Astrocyte of the cerebellum (primary cell): ENCODE results near the gene THEMIS2.

ENCODE experiments used
- DNase-seq: peaks from one replicate; pipeline ENCODE4 v3.0.0-alpha.2; 2011; ENCODE audit warnings: low read depth
- H3K4me3 ChIP-seq: 2 replicates; pipeline ENCODE4 v1.5.1; 2011; ENCODE audit warnings: mild to moderate bottlenecking, low read depth, low read length, moderate library complexity
- in situ Hi-C: cut with HindIII; loops from 2 replicates; pipeline ENCODE4 v1.10.0; 2017; ENCODE audit warnings: low sequenced_read_pairs
- TF ChIP-seq, protein P1 (sequence below): IDR thresholded peaks from 2 replicates; pipeline ENCODE4 v1.5.1; 2012; ENCODE audit warnings: low read length, low read depth, moderate library complexity, mild to moderate bottlenecking; ENCODE audit errors: missing control alignments

THEMIS2 gene

GRCh38 chr1:27878787-27879335 lies 6.5 kb downstream of the THEMIS2 start:
- no peak for DNase-seq
- in situ Hi-C loops, result no loop called here

DNA sequence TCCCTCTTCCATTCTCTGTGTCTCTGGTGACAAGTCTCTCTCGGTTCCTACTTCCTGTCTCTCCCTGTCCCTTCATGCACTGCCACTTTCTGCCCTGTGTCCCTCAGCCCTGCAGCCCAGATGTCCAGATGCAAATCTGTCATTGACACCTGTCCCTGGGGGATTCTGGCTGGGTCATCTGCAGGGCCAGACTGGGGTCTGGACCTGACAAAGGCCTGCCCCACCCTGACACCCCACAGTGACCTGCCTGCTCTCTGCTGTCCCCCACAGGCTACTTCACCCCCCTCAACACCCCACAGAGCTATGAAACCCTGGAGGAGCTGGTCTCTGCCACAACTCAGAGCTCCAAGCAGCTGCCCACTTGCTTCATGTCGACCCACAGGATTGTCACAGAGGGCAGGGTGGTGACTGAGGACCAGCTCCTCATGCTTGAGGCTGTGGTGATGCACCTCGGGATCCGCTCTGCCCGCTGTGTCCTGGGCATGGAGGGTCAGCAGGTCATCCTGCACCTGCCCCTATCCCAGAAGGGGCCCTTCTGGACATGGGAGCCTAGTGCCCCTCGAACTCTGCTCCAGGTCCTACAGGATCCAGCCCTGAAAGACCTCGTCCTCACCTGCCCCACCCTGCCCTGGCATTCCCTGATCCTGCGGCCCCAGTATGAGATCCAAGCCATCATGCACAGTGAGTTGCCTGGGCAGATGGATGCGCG lies 7.2 kb downstream of the THEMIS2 start:
- no peak overlapping the region for H3K4me3 ChIP-seq
- TF ChIP-seq, protein P1, sequence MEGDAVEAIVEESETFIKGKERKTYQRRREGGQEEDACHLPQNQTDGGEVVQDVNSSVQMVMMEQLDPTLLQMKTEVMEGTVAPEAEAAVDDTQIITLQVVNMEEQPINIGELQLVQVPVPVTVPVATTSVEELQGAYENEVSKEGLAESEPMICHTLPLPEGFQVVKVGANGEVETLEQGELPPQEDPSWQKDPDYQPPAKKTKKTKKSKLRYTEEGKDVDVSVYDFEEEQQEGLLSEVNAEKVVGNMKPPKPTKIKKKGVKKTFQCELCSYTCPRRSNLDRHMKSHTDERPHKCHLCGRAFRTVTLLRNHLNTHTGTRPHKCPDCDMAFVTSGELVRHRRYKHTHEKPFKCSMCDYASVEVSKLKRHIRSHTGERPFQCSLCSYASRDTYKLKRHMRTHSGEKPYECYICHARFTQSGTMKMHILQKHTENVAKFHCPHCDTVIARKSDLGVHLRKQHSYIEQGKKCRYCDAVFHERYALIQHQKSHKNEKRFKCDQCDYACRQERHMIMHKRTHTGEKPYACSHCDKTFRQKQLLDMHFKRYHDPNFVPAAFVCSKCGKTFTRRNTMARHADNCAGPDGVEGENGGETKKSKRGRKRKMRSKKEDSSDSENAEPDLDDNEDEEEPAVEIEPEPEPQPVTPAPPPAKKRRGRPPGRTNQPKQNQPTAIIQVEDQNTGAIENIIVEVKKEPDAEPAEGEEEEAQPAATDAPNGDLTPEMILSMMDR, result no peak
- in situ Hi-C loops, result no loop called here
- DNase-seq, result no peak

More at GRCh38 chr1:27878787-27879335, 6.5 kb downstream of the THEMIS2 start:
- TF ChIP-seq, protein P1, result no peak
- H3K4me3 ChIP-seq, result no peak overlapping the region

DNA sequence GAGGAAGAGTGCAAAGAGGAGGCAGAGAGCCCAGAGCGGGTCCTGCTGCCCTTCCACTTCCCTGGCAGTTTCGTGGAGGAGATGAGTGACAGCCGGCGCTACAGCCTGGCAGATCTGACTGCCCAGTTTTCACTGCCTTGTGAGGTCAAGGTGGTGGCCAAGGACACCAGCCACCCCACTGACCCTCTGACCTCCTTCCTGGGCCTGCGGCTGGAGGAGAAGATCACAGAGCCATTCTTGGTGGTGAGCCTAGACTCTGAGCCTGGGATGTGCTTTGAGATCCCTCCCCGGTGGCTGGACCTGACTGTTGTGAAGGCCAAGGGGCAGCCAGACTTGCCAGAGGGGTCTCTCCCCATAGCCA lies 10.2 kb downstream of the THEMIS2 start:
- in situ Hi-C loops, result no loop called here
- DNase-seq, result no peak
- TF ChIP-seq, protein P1, result no peak
- H3K4me3 ChIP-seq, result no peak overlapping the region

- DNase-seq, result no peak
- no peak overlapping the region for H3K4me3 ChIP-seq
- TF ChIP-seq, protein P1, result no peak
- in situ Hi-C loops, result no loop called here
Measured at GRCh38 chr1:27883536-27883935, 11.2 kb downstream of the THEMIS2 start.

DNA sequence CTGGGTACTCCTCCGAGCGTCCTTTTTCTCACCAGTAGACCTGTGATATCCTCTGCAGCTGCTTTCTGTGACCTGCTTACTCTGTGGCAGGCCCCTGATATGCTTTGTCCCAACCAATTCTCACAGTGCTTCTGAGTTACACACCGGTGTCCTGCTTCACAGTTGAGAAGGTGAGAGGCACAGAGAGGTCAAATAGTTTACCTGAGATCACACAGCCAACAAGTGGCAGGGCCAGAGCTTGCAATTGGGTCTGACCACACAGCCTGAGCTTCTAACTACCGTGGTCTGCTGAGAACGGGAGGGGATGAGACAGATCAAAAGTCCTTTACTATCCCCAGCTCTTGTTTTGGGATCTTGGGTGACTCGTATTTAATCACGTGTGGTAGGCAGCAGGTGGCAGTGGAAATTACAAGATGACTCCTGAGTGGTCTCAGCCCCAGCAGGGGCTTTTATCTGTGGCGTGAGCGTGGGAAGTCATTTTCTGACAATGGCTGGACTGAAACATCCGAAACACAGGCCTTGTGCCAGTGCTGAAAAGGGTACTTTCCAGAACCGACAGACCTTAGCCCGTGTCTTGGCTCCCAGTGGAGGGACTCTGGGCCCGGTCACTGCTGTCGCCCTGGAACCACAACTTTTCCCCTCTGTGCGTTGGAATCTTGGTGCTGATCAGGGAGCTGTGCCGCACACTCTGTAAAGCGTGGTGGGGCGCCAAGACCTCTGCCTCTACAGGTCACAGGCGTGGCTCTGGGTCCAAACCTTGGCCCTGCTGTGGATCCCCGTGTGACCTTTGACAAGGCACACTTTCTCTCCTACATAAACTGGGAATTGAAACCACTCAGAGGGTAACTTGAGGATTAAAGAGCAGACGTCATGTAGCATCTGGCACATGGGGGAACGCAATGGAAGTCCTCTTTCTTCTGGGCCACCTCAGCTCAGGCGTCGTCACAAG lies 11.9 kb downstream of the THEMIS2 start:
- no peak for DNase-seq
- no peak overlapping the region for H3K4me3 ChIP-seq
- in situ Hi-C loops, result no loop called here
- TF ChIP-seq, protein P1, result no peak

DNA sequence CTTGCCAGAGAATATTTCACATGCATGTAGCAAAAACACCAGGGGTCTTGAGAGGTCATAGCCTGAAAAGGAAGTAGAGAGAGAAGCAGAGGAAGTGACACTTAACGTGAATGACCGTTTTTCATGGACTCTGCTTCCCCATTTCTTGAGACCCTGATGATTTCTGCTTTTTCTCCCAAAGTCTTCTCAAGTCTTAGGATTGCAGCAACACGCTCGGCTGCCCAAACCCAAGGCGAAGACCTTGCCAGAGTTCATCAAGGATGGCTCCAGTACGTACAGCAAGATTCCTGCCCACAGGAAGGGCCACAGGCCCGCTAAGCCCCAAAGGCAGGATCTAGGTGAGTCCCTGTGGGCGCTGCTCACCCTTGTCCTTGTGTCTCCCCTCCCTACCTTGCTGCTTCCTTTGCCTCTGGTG lies 12.8 kb downstream of the THEMIS2 start:
- no peak for DNase-seq
- H3K4me3 ChIP-seq, result no peak overlapping the region
- in situ Hi-C loops, result no loop called here
- TF ChIP-seq, protein P1, result no peak
